SK-N-SH (cell line): ENCODE measurements around the gene NMS. TPM values are rescaled to one million over a fixed set of nuclear protein-coding genes. Genes with fewer than 3 reads are reported as not detected.

Experiments
- CTCF ChIA-PET: fragments of 300-600, 350-600 bp; formaldehyde crosslinking; extraction: SDS; loops from one replicate; lab custom pipeline; 2021; lab: Yijun Ruan, JAX
- POLR2A ChIA-PET: fragments of 350-600 bp; sonication (Branson Sonifier 250); formaldehyde crosslinking; extraction: SDS; loops from one replicate; lab custom pipeline; 2020; ENCODE audit warnings: antibody characterized with exemption, inconsistent platforms; lab: Yijun Ruan, JAX
- DNase-seq: peaks from one replicate; pipeline ENCODE4 v3.0.0; 2012
- H2AFZ ChIP-seq: fragments of 200-600 bp; sonication (generic); 2 replicates; pipeline ENCODE4 v1.8.1; 2016; ENCODE audit warnings: antibody characterized with exemption, mild to moderate bottlenecking, low read depth
- H3F3A ChIP-seq: fragments of 200-600 bp; sonication (generic); replicated peaks from 2 replicates; pipeline ENCODE3; 2016; ENCODE audit warnings: antibody characterized with exemption, mild to moderate bottlenecking; ENCODE audit not compliant: insufficient read depth
- H3K27ac ChIP-seq, 2 experiments: fragments of 200-500 bp in 1 of 2; fragments of 200-600 bp in 1 of 2; sonication (Bioruptor generic) in 1 of 2; sonication (generic), shearing (Covaris generic) in 1 of 2; 2 replicates each; pipeline versions ENCODE4 v1.5.1 to v1.6.1; 2014 to 2016; ENCODE audit warnings: low read depth in 2 of 2, inconsistent platforms in 1 of 2, low read length in 1 of 2, mild to moderate bottlenecking in 1 of 2, mixed read lengths in 1 of 2
- H3K27me3 ChIP-seq: fragments of 200-600 bp; sonication (generic), shearing (Covaris generic); 2 replicates; pipeline ENCODE4 v1.6.1; 2016; ENCODE audit warnings: mixed run types; ENCODE audit not compliant: insufficient read depth
- H3K36me3 ChIP-seq, 2 experiments: fragments of 200-500 bp in 1 of 2; fragments of 200-600 bp in 1 of 2; sonication (Bioruptor generic) in 1 of 2; sonication (generic) in 1 of 2; replicated peaks in 1 of 2; 2 replicates each; pipeline versions ENCODE3 to v1.5.1; 2014 to 2016; ENCODE audit warnings: low read length in 1 of 2, mild to moderate bottlenecking in 1 of 2; ENCODE audit not compliant: insufficient read depth in 2 of 2, control insufficient read depth in 1 of 2
- H3K4me1 ChIP-seq, 2 experiments: fragments of 200-500 bp in 1 of 2; fragments of 200-600 bp in 1 of 2; sonication (Bioruptor generic) in 1 of 2; sonication (generic), shearing (Covaris generic) in 1 of 2; 2 replicates each; pipeline versions ENCODE4 v1.5.1 to v1.6.1; 2014 to 2016; ENCODE audit warnings: low read depth in 1 of 2, low read length in 1 of 2, mixed run types in 1 of 2; ENCODE audit not compliant: insufficient read depth in 2 of 2, control insufficient read depth in 1 of 2
- H3K4me2 ChIP-seq: fragments of 200-600 bp; sonication (generic), shearing (Covaris generic); 2 replicates; pipeline ENCODE4 v1.6.1; 2017; ENCODE audit warnings: mixed run types
- H3K4me3 ChIP-seq, 2 experiments: fragments of 200-500 bp in 1 of 2; fragments of 200-600 bp in 1 of 2; sonication (Bioruptor generic) in 1 of 2; sonication (generic), shearing (Covaris generic) in 1 of 2; 2 replicates each; pipeline versions ENCODE4 v1.5.1 to v1.8.1; 2014 to 2016; ENCODE audit warnings: low read depth in 2 of 2, inconsistent platforms in 1 of 2, low read length in 1 of 2, mild to moderate bottlenecking in 1 of 2, mixed read lengths in 1 of 2, moderate library complexity in 1 of 2
- H3K79me2 ChIP-seq: fragments of 200-600 bp; sonication (generic); 2 replicates; pipeline ENCODE4 v1.8.1; 2017; ENCODE audit warnings: mild to moderate bottlenecking; ENCODE audit not compliant: insufficient read depth
- H3K9ac ChIP-seq: fragments of 200-600 bp; sonication (generic); 2 replicates; pipeline ENCODE4 v1.6.1; 2017; ENCODE audit warnings: mixed run types
- H3K9me2 ChIP-seq: fragments of 200-600 bp; sonication (generic); 2 replicates; pipeline ENCODE4 v1.6.1; 2017; ENCODE audit warnings: mixed run types
- H3K9me3 ChIP-seq: fragments of 200-600 bp; sonication (generic); 2 replicates; pipeline ENCODE4 v1.6.1; 2017; ENCODE audit warnings: mixed run types, mild to moderate bottlenecking, moderate library complexity
- H4K20me1 ChIP-seq: fragments of 200-600 bp; sonication (generic); 2 replicates; pipeline ENCODE4 v1.6.1; 2017; ENCODE audit warnings: mild to moderate bottlenecking, mixed run types; ENCODE audit not compliant: insufficient read depth
- EP300 ChIP-seq, 2 experiments: IDR thresholded peaks; 2 replicates each; pipeline versions ENCODE4 v1.4.0 to v1.6.1; 2012; ENCODE audit warnings: borderline replicate concordance in 1 of 2, low read depth in 1 of 2, low read length in 1 of 2
- EZH2phosphoT487 ChIP-seq: fragments of 200-600 bp; sonication (generic); IDR thresholded peaks from 2 replicates; pipeline ENCODE4 v1.6.1; 2017; ENCODE audit warnings: low read depth, mixed run types, mild to moderate bottlenecking, antibody characterized with exemption, moderate library complexity, borderline replicate concordance
- FOXJ3 ChIP-seq: sonication (generic); formaldehyde crosslinking; IDR thresholded peaks from 2 replicates; pipeline ENCODE4 v1.5.1; 2020; ENCODE audit warnings: mild to moderate bottlenecking, missing genetic modification reagents
- GATA2 ChIP-seq: sonication (generic); formaldehyde crosslinking; IDR thresholded peaks from 2 replicates; pipeline ENCODE4 v1.5.0; 2020; ENCODE audit warnings: mild to moderate bottlenecking, missing genetic modification reagents
- IRF3 ChIP-seq: fragments of 150-350 bp; IDR thresholded peaks from 2 replicates; pipeline ENCODE4 v1.6.1; 2016; ENCODE audit warnings: mild to moderate bottlenecking, low read depth, low read length
- MAX ChIP-seq: IDR thresholded peaks from 2 replicates; pipeline ENCODE4 v1.4.0; 2012; ENCODE audit warnings: low read depth
- NFIC ChIP-seq: IDR thresholded peaks from 2 replicates; pipeline ENCODE4 v1.4.0; 2012; ENCODE audit warnings: borderline replicate concordance
- NRF1 ChIP-seq: IDR thresholded peaks from 2 replicates; pipeline ENCODE4 v1.6.1; 2012; ENCODE audit warnings: low read depth, mild to moderate bottlenecking, low read length
- PBX3 ChIP-seq: IDR thresholded peaks from 2 replicates; pipeline ENCODE4; 2012
- RAD21 ChIP-seq: IDR thresholded peaks from 2 replicates; pipeline ENCODE4 v1.6.1; 2012; ENCODE audit warnings: mild to moderate bottlenecking, low read length
- REST ChIP-seq: IDR thresholded peaks from 2 replicates; pipeline ENCODE4 v1.6.1; 2012; ENCODE audit warnings: mild to moderate bottlenecking, low read depth, low read length, moderate library complexity
- RFX5 ChIP-seq: IDR thresholded peaks from 2 replicates; pipeline ENCODE4 v1.6.1; 2012; ENCODE audit warnings: mild to moderate bottlenecking, improper control_type of control experiment, low read length
- SIN3A ChIP-seq: IDR thresholded peaks from 2 replicates; pipeline ENCODE4 v1.6.1; 2012; ENCODE audit warnings: low read depth, mild to moderate bottlenecking, low read length, moderate library complexity, borderline replicate concordance
- SMC3 ChIP-seq: IDR thresholded peaks from 2 replicates; pipeline ENCODE4 v1.6.1; 2012; ENCODE audit warnings: low read depth, low read length, improper control_type of control experiment
- TAF1 ChIP-seq: IDR thresholded peaks from 2 replicates; pipeline ENCODE4 v1.6.1; 2012; ENCODE audit warnings: low read depth, mild to moderate bottlenecking, low read length, moderate library complexity, borderline replicate concordance
- TCF12 ChIP-seq: IDR thresholded peaks from 2 replicates; pipeline ENCODE4 v1.4.0; 2012
- TEAD4 ChIP-seq: IDR thresholded peaks from 2 replicates; pipeline ENCODE4 v1.4.0; 2012; ENCODE audit warnings: mild to moderate bottlenecking, borderline replicate concordance; ENCODE audit not compliant: insufficient read depth
- USF2 ChIP-seq: fragments of 150-350 bp; IDR thresholded peaks from 2 replicates; pipeline ENCODE4 v1.6.1; 2017; ENCODE audit warnings: antibody characterized with exemption, low read length, low read depth, borderline replicate concordance
- YY1 ChIP-seq: IDR thresholded peaks from 2 replicates; pipeline ENCODE4 v1.4.0; 2012; ENCODE audit warnings: low read depth, mild to moderate bottlenecking
- WGBS: methylation state at CpG from one replicate; pipeline ENCODE4 v1.1.6; 2017; ENCODE audit warnings: low lambda C conversion rate; 5-methylcytosine and 5-hydroxymethylcytosine counted together
- polyA plus RNA-seq, 3 experiments: library from polyadenylated mRNA; depleted of rRNA; stranded (reverse); fragments of >200 nt; gene quantifications; 2 replicates each; pipeline ENCODE4 v1.2.3, GENCODE V29; 2012

Gene NMS
- polyA plus RNA-seq, 1 of the 3 experiments (the other 2 are of a cell fraction): not detected

- Histone ChIP-seq H3K27ac (no peak overlapping the region), H3K79me2 (no peaks in the 10 kb centered on the region), H3K9ac (no peak overlapping the region), H3K27me3 (no peaks in the 10 kb centered on the region), H3K4me1 (no peaks in the 10 kb centered on the region), H3K36me3 (no peaks in the 10 kb centered on the region), H2AFZ (no peak overlapping the region), H3K9me2 (no peaks in the 10 kb centered on the region), H4K20me1 (no peaks in the 10 kb centered on the region), H3K4me3 (no peak overlapping the region), H3K4me2 (no peak overlapping the region), H3F3A (no peaks in the 10 kb centered on the region), H3K9me3 (no peaks in the 10 kb centered on the region)
- DNase-seq: no peak
- ChIA-PET CTCF (interaction anchor here (4.9 kb wide), 1 partner anchor 164 kb away, joined by 24 read pairs; no protein-coding TSS in a partner anchor), POLR2A (no interaction called here)
- 77% methylated on average over 15 of the region's 18 CpGs for WGBS
- TF ChIP-seq SIN3A: no peak
- TF ChIP-seq NFIC: no peak
- no peak for TF ChIP-seq RFX5
- TF ChIP-seq REST: no peak
- no peak for TF ChIP-seq TAF1
- TF ChIP-seq EP300 (IDR thresholded peaks at IDR 0.05; ENCODE audit: borderline replicate concordance in 1 of 2, low read depth in 1 of 2, low read length in 1 of 2): no peak
- no peak for TF ChIP-seq IRF3
- TF ChIP-seq GATA2 (CRISPR knock-in tag): no peak
- TF ChIP-seq SMC3: no peak
- no peak for TF ChIP-seq NRF1
- no peak for TF ChIP-seq TCF12
- TF ChIP-seq TEAD4: no peak
- no peak for TF ChIP-seq FOXJ3 (CRISPR knock-in tag)
- TF ChIP-seq USF2: no peak
- TF ChIP-seq YY1: no peak
- no peak for TF ChIP-seq PBX3
- no peak for TF ChIP-seq RAD21
- TF ChIP-seq EZH2phosphoT487: no peak
- no peak for TF ChIP-seq MAX
These were observed 43.9 kb upstream of the NMS start for GRCh38 chr2:100426384-100426720.
